HG02943 (cell line): ENCODE measurements around the gene ZNF444.
"Not testable (repeated sequence)": the region's sequence is repeated elsewhere in the genome, so short reads cannot be mapped to it uniquely, and the experiment has no call there.

Experiments
- ATAC-seq: cut with Tn5 transposase; IDR thresholded peaks from one replicate; pipeline ENCODE4 v1.9.1; 2021; ENCODE audit warnings: mild to moderate bottlenecking, low read depth, moderate library complexity; ENCODE audit not compliant: unreplicated experiment

The ZNF444 gene

GRCh38 chr19:56142897-56143434 lies 1.9 kb downstream of the ZNF444 start:
- ATAC-seq = no peak

- ATAC-seq = no peak
These were observed 3.3 kb downstream of the ZNF444 start for GRCh38 chr19:56144376-56144775.

- no peak for ATAC-seq
These were observed 3.7 kb downstream of the ZNF444 start for GRCh38 chr19:56144831-56145230.

- no peak for ATAC-seq
These were observed 4.6 kb downstream of the ZNF444 start for GRCh38 chr19:56145698-56146097.

- ATAC-seq = no peak
These were observed 5.8 kb downstream of the ZNF444 start for GRCh38 chr19:56146904-56147303.

GRCh38 chr19:56147307-56147706 lies 6.2 kb downstream of the ZNF444 start:
- ATAC-seq = no peak

- ATAC-seq = no peak
These were observed 7.0 kb downstream of the ZNF444 start for GRCh38 chr19:56148096-56148495.

GRCh38 chr19:56148955-56149655 lies 8.0 kb downstream of the ZNF444 start:
- ATAC-seq = not testable (repeated sequence)

GRCh38 chr19:56149656-56150038 lies 8.6 kb downstream of the ZNF444 start:
- ATAC-seq = no peak

- ATAC-seq = no peak
These were observed 9.3 kb downstream of the ZNF444 start for GRCh38 chr19:56150358-56150757.

- ATAC-seq = no peak
These were observed 11.6 kb downstream of the ZNF444 start for GRCh38 chr19:56152644-56153043.

- no peak for ATAC-seq
These were observed 12.4 kb downstream of the ZNF444 start for GRCh38 chr19:56153507-56153906.

- ATAC-seq = no peak
These were observed 14.1 kb downstream of the ZNF444 start for GRCh38 chr19:56155124-56155687.

- ATAC-seq = no peak
These were observed 15.7 kb downstream of the ZNF444 start for GRCh38 chr19:56156768-56157167.

GRCh38 chr19:56158170-56158757 lies 17.2 kb downstream of the ZNF444 start:
- no peak for ATAC-seq

GRCh38 chr19:56159009-56159559 lies 18.0 kb downstream of the ZNF444 start:
- ATAC-seq = no peak

- no peak for ATAC-seq
These were observed 18.7 kb downstream of the ZNF444 start for GRCh38 chr19:56159622-56160271.

GRCh38 chr19:56161534-56161933 lies 20.4 kb downstream of the ZNF444 start:
- no peak for ATAC-seq

- no peak for ATAC-seq
These were observed 21.2 kb downstream of the ZNF444 start for GRCh38 chr19:56162258-56162657.

GRCh38 chr19:56163097-56163496 lies 22.0 kb downstream of the ZNF444 start:
- no peak for ATAC-seq

- no peak for ATAC-seq
These were observed 26.0 kb downstream of the ZNF444 start for GRCh38 chr19:56167064-56167578.
